Measurements from ENCODE around the gene PTPN5. TPM values are rescaled to one million over a fixed set of nuclear protein-coding genes. Genes with fewer than 3 reads are reported as not detected.

Gene PTPN5
- total RNA-seq, 1 experiment from 2014 or later = not detected

DNA sequence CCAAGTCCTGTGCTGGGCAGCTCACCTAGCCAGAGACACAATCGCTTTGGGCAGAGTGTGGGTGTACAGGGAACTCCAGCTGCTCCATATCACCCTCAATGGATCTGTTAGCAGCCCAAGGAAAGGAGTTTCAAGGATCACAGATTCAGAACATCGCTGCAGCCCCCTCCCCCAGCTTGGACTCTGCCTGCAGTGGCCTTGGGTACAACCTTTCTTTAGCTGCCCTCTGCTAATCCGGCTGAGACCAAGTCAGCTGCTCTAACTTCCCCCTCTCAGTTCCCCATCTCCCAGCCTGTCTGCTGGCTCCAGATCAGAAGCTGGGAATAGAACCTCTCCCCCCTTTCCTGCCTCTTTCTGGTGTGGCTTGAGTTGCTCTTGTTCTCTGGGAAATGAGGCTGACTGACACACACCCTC is 91.7 kb downstream of the PTPN5 start:
- DNase-seq = no peak
- Mint-ChIP-seq H3K9me3 (ENCODE audit: low read depth, unreplicated experiment) (no peaks in the 10 kb centered on the region), H3K27me3 (ENCODE audit: unreplicated experiment) (peaks cover 20% of the 10 kb centered on the region), H3K36me3 (ENCODE audit: insufficient read depth, unreplicated experiment) (peaks cover 25% of the 10 kb centered on the region), H3K4me1 (ENCODE audit: low read depth, unreplicated experiment) (peaks cover 35% of the 10 kb centered on the region), H3K4me3 (ENCODE audit: low read depth, unreplicated experiment) (peak overlapping the region; percentile 72), H3K27ac (ENCODE audit: unreplicated experiment) (peak overlapping the region; percentile 85)
- no TSS peak for BruUV-seq (replicated peaks)
- CTCF ChIA-PET = interaction anchor here (1.3 kb wide), 1 partner anchor 22 kb away, joined by 3 read pairs; no protein-coding TSS in a partner anchor
- intact Hi-C loops (cut with micrococcal nuclease; ENCODE audit: unreplicated experiment) = loop anchor here (2.0 kb wide), 1 partner anchor 31 kb away; no protein-coding TSS in a partner anchor
- TF ChIP-seq, protein P1, sequence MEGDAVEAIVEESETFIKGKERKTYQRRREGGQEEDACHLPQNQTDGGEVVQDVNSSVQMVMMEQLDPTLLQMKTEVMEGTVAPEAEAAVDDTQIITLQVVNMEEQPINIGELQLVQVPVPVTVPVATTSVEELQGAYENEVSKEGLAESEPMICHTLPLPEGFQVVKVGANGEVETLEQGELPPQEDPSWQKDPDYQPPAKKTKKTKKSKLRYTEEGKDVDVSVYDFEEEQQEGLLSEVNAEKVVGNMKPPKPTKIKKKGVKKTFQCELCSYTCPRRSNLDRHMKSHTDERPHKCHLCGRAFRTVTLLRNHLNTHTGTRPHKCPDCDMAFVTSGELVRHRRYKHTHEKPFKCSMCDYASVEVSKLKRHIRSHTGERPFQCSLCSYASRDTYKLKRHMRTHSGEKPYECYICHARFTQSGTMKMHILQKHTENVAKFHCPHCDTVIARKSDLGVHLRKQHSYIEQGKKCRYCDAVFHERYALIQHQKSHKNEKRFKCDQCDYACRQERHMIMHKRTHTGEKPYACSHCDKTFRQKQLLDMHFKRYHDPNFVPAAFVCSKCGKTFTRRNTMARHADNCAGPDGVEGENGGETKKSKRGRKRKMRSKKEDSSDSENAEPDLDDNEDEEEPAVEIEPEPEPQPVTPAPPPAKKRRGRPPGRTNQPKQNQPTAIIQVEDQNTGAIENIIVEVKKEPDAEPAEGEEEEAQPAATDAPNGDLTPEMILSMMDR (IDR thresholded peaks at IDR 0.05; ENCODE audit: unreplicated experiment) = no peak

- Mint-ChIP-seq H3K27me3 (ENCODE audit: unreplicated experiment) (peaks cover 14% of the 10 kb centered on the region), H3K27ac (ENCODE audit: unreplicated experiment) (peak overlapping the region; percentile 85), H3K4me1 (ENCODE audit: low read depth, unreplicated experiment) (peaks cover 30% of the 10 kb centered on the region), H3K4me3 (ENCODE audit: low read depth, unreplicated experiment) (peak overlapping the region; percentile 72), H3K9me3 (ENCODE audit: low read depth, unreplicated experiment) (no peaks in the 10 kb centered on the region), H3K36me3 (ENCODE audit: insufficient read depth, unreplicated experiment) (peaks cover 25% of the 10 kb centered on the region)
- CTCF ChIA-PET = interaction anchor here (1.1 kb wide), 1 partner anchor 27 kb away, joined by 3 read pairs; no protein-coding TSS in a partner anchor
- no peak for DNase-seq
- BruUV-seq (replicated peaks) = no TSS peak
- TF ChIP-seq, protein P1 (IDR thresholded peaks at IDR 0.05; ENCODE audit: unreplicated experiment) = no peak
- intact Hi-C loops (cut with micrococcal nuclease; ENCODE audit: unreplicated experiment) = loop anchor here (2.0 kb wide), 1 partner anchor 30 kb away; no protein-coding TSS in a partner anchor
These were observed 92.4 kb downstream of the PTPN5 start for GRCh38 chr11:18699269-18699596.

GRCh38 chr11:18698341-18699268 is 93.0 kb downstream of the PTPN5 start, which contains the start of gene TMEM86A:
Gene TMEM86A, plus strand, starts transcription at chr11:18698779. Its CDS starts 108 bp downstream, at chr11:18698887.
- CTCF ChIA-PET = interaction anchor here (0.5 to 1.1 kb wide), 4 partner anchors 26 to 159 kb away, joined by 3 to 7 read pairs (median 4); no protein-coding TSS in a partner anchor
- Mint-ChIP-seq H3K9me3 (ENCODE audit: low read depth, unreplicated experiment) (no peaks in the 10 kb centered on the region), H3K27me3 (ENCODE audit: unreplicated experiment) (peaks cover 8% of the 10 kb centered on the region), H3K36me3 (ENCODE audit: insufficient read depth, unreplicated experiment) (peaks cover 25% of the 10 kb centered on the region), H3K27ac (ENCODE audit: unreplicated experiment) (peak within 1 kb of the TSS; percentile 85), H3K4me3 (ENCODE audit: low read depth, unreplicated experiment) (peak within 1 kb of the TSS; percentile 72), H3K4me1 (ENCODE audit: low read depth, unreplicated experiment) (peaks cover 35% of the 10 kb centered on the region)
- peak; percentile 94 for DNase-seq
- TF ChIP-seq, protein P1 (IDR thresholded peaks at IDR 0.05; ENCODE audit: unreplicated experiment) = no peak
- no TSS peak for BruUV-seq (replicated peaks)
- intact Hi-C loops (cut with micrococcal nuclease; ENCODE audit: unreplicated experiment) = loop anchor here (2.0 kb wide), 1 partner anchor 30 kb away; no protein-coding TSS in a partner anchor

GRCh38 chr11:18697576-18697975 is 94.0 kb downstream of the PTPN5 start:
- CTCF ChIA-PET = no interaction called here
- intact Hi-C loops (cut with micrococcal nuclease; ENCODE audit: unreplicated experiment) = no loop called here
- H3K27ac Mint-ChIP-seq (ENCODE audit: unreplicated experiment) = no peak overlapping the region
- H3K9me3 Mint-ChIP-seq (ENCODE audit: low read depth, unreplicated experiment) = no peaks in the 10 kb centered on the region
- no TSS peak for BruUV-seq (replicated peaks)
- H3K4me3 Mint-ChIP-seq (ENCODE audit: low read depth, unreplicated experiment) = no peak overlapping the region
- H3K36me3 Mint-ChIP-seq (ENCODE audit: insufficient read depth, unreplicated experiment) = peaks cover 25% of the 10 kb centered on the region
- peaks cover 39% of the 10 kb centered on the region for H3K4me1 Mint-ChIP-seq (ENCODE audit: low read depth, unreplicated experiment)
- H3K27me3 Mint-ChIP-seq (ENCODE audit: unreplicated experiment) = no peaks in the 10 kb centered on the region
- DNase-seq = no peak
- TF ChIP-seq, protein P1 (IDR thresholded peaks at IDR 0.05; ENCODE audit: unreplicated experiment) = no peak
